ENCODE results near the gene NSUN6.

Gene NSUN6

DNA sequence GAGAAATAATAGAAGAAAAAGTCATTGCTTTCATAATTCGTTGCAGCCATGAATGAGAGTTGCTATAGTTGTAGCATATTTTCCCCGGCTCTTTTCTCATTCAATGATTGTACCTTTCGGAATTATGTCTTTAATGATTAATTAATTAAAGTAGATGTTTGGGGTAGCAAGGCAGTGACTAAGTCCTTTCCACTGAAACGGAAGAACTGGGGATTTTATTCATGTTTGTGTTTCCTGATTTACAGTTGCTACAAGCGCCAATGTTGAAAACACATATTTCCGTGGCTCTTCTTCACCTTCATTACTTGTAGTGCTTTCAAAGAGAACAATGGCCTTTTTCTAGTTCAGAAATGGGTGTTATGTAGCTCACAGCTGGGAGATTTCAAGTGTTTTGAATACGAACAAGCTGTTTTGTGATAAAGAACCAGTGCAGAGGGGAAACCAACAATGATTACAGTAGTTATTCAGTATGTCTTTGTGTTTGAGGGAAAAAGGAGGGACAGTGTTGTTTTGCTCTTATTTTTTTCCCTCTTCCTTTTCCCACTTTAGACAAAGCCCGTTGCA, 153.5 kb downstream of the NSUN6 start:
- DNase-seq = no peak

Data from hippocampal formation (tissue), 2 donors.